Jurkat, Clone E6-1 (cell line): ENCODE measurements around the gene MTUS2.
"Not testable (repeated sequence)": the region's sequence is repeated elsewhere in the genome, so short reads cannot be mapped to it uniquely, and the experiment has no call there.

ENCODE experiments used
- DNase-seq: peaks from one replicate; pipeline ENCODE4 v3.0.0-alpha.2; 2011; ENCODE audit warnings: low read depth, low spot score
- H3K4me3 ChIP-seq: 2 replicates; pipeline ENCODE4 v1.5.1; 2011; ENCODE audit warnings: mild to moderate bottlenecking, low read length, control low read depth, moderate library complexity

Gene MTUS2

GRCh38 chr13:29319451-29319850 is 499.3 kb downstream of the MTUS2 start:
- no peak overlapping the region for H3K4me3 ChIP-seq
- DNase-seq: no peak

DNA sequence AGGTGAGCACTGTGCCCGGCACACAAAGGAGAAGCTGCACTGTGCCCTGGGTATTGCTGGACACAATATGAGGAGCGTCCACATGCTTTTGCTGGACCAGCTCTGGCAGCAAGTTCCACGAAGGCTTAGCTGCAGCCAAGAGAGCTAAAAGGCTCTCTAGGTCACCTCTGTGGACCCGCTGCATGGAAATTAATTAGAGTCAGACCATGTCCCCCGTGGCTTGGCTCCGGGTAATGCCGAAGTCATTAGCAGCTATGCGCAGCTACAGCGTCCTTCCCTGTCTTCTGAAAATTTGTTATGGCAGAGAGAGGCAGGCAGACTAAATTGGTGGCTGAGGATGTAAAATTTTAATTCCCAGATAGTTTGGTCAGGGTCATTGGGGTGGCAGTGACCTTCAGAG is 503.8 kb downstream of the MTUS2 start:
- H3K4me3 ChIP-seq: no peak overlapping the region
- no peak for DNase-seq

DNA sequence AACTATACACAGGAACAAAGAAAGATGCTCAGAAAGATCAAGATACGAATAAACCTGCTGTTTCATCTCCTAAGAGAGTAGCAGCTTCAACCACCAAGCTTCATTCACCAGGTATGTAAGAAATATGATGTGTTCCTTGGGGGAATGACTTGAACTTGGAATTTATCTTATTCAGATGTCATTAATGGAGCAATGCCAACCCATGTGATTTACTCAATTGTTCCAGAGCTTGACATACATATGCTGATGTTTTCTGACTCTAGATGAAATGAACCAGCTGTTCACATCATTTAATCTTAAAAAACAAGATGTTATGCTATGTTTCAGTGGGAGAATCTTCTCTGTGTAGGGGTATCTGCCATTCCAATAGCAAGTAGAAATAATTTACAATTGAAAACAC is 504.5 kb downstream of the MTUS2 start:
- no peak overlapping the region for H3K4me3 ChIP-seq
- DNase-seq: no peak

- no peak overlapping the region for H3K4me3 ChIP-seq
- DNase-seq: no peak
Measured at GRCh38 chr13:29328501-29328900, 508.4 kb downstream of the MTUS2 start.

DNA sequence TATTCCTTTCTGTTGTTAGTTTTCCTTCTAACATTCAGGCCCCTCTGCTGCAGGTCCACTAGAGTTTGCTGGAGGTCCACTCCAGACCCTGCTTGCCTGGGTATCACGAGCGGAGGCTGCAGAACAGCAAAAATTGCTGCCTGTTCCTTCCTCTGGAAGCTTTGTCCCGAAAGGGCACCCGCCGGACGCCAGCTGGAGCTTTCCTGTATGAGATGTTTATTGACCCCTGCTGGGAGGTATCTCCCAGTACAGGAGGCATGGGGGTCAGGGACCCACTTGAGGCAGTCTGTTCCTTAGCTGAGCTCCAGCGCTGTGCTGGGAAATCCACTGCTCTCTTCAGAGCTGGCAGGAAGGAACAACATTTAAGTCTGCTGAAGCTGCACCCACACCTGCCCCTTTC is 516.2 kb downstream of the MTUS2 start:
- H3K4me3 ChIP-seq: no peak overlapping the region
- no peak for DNase-seq

DNA sequence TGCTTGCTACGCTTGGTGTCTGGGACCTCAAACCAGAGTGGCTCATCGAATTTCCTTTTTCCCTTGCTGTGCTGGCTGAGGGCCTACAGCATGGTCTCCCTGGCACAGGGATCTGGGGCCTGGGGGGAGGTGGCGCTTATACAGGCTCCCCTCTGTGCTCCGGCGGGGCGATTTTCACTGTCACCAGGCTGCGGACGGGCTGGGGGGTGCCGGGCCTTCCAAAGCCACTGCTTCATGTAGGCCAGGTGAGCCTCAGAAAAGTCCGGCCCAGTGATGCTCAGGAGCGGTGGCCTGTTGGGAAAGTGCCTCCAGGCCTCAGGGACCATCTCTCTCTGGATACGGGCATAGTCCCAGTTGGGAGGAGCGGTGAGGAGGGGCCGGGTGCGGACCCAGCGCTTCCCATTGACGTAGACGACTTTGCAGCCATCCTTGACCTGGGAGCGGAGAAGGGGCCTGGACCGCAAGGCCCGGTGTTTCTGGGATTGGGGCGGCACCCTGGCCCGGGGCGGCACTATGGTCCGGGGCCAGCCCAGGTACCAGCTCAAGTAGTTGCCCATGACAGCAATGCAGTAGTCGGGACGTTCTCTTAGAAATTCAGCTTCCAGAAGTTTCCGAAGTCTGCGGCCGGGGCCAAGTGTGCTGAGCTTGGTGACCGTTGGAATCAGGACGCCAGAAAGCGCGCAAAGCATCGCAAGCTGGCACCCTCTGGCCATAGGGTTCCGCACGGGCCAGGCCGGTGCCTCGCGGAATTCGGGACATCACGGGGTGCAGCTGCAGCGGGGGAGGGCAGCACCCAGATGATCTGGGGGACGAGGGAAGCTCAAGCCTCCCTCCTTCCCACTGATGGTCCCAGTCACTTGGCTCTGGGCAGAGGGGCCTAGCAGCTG is 519.5 kb downstream of the MTUS2 start:
- H3K4me3 ChIP-seq: no peak overlapping the region

GRCh38 chr13:29345860-29346582 is 525.9 kb downstream of the MTUS2 start:
- not testable (repeated sequence) for H3K4me3 ChIP-seq
- DNase-seq: peak; percentile 19

More for the DNA sequence above, 519.5 kb downstream of the MTUS2 start:
- DNase-seq: no peak

DNA sequence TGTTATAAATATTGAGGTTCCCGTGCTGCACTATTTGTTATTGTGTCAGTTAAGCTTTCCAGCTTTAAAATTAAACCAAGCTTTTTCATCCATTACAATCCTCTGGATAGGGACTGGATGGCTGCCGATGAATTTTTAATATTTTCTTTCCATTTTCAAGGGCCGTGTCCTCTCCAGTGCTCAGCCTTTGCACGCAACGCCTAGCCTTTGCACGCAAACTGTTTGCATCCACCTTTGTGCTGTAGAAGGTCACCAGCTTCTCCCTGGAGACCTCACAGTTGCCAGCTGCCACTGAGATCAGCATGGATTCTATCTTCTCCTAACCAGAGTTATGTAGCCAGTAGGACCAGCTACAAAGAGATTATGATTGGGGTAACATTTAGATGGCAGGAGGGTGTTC is 534.9 kb downstream of the MTUS2 start:
- DNase-seq: no peak
- H3K4me3 ChIP-seq: no peak overlapping the region

- H3K4me3 ChIP-seq: no peak overlapping the region
- no peak for DNase-seq
Measured at GRCh38 chr13:29359181-29359580, 539.0 kb downstream of the MTUS2 start.

GRCh38 chr13:29361716-29362115 is 541.6 kb downstream of the MTUS2 start:
- DNase-seq: no peak
- H3K4me3 ChIP-seq: no peak overlapping the region

DNA sequence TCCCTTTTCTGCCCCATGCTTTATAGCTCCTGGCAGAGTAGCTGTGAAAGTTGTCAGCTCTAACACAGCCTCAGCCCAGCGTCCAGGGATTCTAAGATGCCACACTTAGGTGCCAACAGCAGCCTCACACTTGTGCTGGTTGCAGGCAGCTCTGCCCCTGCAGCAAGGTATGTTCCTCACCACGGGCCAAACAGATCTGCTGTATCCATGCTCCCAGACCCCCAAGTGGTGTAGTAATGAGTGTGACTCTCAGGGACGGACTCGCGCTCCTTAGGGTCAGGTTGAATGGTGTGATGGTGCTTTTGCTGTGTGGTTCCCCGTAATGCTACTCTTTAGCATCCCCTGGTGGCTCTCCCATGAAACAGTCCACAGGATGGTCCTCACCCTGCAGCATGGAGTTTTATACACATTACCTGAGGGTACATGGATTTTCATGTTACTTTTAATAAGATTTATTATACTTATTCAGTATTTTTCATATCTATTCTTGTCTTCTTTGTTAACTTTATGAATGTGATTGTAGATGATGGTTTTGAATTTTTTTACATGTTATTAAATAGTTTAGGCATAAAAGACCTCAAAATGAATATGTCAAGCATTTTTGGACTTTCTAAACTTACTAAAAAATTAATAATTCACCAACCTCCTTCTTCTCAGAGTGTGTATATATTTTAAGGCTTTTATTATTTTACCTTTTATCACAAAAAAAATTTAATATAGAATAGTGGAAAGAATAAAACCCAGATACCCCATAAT is 542.9 kb downstream of the MTUS2 start:
- DNase-seq: peak; percentile 40
- H3K4me3 ChIP-seq: no peak overlapping the region

- DNase-seq: peak; percentile 20
- H3K4me3 ChIP-seq: no peak overlapping the region
Measured at GRCh38 chr13:29369060-29369743, 549.1 kb downstream of the MTUS2 start.

GRCh38 chr13:29379281-29379680 is 559.1 kb downstream of the MTUS2 start:
- H3K4me3 ChIP-seq: no peak overlapping the region
- DNase-seq: no peak

GRCh38 chr13:29379865-29380264 is 559.7 kb downstream of the MTUS2 start:
- H3K4me3 ChIP-seq: no peak overlapping the region

GRCh38 chr13:29382021-29382420 is 561.9 kb downstream of the MTUS2 start:
- DNase-seq: no peak
- no peak overlapping the region for H3K4me3 ChIP-seq

More at GRCh38 chr13:29379865-29380264, 559.7 kb downstream of the MTUS2 start:
- DNase-seq: no peak

GRCh38 chr13:29383476-29383875 is 563.3 kb downstream of the MTUS2 start:
- no peak overlapping the region for H3K4me3 ChIP-seq
- DNase-seq: no peak

- DNase-seq: no peak
Measured at GRCh38 chr13:29384466-29384865, 564.3 kb downstream of the MTUS2 start.

DNA sequence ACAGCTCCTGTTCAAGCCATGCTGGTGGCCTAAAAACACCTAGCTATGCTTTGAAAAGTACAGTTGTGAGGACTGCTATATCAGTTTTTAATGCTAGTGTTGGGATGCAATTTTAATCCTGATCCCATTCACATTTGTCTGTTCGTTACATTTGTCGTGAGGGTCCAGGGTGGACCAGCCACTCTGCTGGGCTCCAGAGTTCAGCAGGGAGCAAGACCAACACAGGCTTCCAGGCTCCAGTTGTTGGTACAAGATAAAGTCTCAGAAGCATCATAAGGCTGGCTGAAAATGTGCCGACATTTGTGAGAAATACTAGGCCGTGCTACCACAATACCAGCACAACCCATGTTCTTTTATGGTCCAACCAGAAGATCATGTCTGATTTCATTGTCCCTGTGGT is 564.7 kb downstream of the MTUS2 start:
- H3K4me3 ChIP-seq: no peak overlapping the region
- DNase-seq: no peak

More at GRCh38 chr13:29384466-29384865, 564.3 kb downstream of the MTUS2 start:
- no peak overlapping the region for H3K4me3 ChIP-seq

GRCh38 chr13:29386246-29386645 is 566.1 kb downstream of the MTUS2 start:
- DNase-seq: no peak
- H3K4me3 ChIP-seq: no peak overlapping the region
